ENCODE data around the gene TANC1.

TANC1 gene

DNA sequence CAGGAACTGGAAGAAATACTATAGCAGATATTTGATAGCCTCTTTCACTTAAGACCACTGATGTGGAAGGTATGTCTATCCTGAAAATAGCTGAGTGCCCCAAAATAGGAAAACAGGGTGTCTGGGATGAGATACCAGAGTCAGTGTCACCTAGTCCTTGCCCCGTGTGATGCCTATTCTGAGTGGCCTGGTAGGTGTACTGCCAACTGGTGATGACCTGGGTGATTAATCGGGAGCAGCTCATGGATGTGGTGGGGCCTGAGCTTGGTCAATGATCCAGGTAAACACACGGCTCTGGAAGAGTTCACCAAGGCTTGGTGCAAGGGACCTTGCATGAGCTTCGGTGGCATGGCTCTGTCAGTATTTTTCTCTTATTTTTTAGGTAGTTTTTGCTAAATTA, 95.2 kb downstream of the TANC1 start:
- no peak for DNase-seq (ENCODE audit: low read depth)

DNA sequence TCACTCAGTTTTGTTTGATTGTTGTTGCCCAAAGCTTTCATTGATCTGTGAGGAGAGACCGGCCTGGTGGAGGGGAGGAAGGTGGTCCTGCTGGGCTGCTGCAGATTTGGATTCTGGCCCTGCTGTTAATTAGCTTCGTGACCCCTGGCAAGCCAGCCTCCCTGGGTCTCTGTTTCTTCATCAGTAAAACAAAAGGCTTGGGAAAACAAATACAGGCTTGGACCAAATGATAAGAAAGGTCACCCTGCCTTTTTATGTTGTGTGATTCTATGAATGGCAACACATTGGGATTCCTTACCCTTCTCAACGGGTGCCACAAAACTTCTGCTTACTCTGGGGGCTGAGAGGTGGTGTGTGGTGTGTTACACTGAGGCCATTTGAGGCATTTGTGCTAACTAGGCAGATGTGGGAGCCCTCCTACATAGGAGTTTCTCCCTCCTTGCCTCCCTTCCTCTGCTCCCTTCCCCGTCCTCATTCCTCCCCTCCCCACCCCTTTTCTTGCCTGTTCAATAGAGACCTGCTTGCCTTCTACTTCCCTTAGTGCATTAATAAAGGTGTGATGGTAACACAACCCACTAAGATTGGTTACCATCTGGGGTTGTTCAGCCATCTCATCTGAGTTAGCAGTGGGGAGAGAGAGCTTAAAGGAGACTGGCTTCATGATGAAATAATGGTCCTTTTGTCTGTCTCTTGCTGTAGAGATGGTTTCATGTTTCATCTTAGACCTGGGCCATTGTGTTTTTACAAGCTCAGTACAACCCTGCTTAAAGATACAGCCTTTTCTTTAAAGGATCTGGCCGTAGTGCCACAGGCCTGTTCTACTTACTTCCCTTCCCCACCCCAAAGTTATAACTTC, 96.2 kb downstream of the TANC1 start:
- no peak for DNase-seq (ENCODE audit: low read depth)

DNA sequence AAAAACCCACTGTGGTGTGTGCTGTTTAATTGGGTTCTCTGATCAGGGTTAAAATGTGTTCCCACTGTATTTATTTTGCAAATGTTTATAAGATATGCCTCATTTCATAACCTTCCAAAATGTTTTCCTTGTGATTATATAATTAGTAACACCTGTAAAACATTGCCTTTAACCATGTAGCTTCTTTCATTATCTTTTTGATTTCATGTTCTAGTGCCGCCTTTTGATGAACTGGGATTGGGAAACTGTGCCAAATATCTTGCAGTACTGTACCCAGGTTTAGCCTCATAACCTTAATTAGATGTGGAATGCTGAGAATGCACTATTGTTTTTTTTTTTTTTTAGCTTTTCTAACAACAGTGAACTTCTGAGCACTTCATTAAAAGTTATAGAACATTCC, 96.9 kb downstream of the TANC1 start:
- DNase-seq (ENCODE audit: low read depth) = no peak

DNA sequence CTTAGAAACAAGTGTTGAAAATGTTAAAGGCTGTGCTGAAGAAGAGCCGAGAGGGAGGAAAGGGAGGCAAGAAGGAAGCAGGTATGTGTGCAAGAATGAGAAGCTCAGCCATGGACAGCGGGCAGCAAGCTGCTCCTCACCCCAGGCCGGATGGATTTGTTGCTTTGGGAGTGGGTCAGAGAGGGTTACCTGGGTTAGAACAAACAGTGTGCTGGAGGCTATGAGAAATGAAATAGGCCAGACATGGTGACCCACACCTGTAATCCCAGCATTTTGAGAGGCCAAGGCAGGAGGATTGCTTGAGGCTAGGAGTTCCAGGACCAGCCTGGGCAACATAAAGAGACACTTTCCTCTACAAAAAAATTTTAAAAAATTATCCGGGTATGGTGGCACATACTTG, 97.5 kb downstream of the TANC1 start:
- DNase-seq (ENCODE audit: low read depth) = no peak

DNA sequence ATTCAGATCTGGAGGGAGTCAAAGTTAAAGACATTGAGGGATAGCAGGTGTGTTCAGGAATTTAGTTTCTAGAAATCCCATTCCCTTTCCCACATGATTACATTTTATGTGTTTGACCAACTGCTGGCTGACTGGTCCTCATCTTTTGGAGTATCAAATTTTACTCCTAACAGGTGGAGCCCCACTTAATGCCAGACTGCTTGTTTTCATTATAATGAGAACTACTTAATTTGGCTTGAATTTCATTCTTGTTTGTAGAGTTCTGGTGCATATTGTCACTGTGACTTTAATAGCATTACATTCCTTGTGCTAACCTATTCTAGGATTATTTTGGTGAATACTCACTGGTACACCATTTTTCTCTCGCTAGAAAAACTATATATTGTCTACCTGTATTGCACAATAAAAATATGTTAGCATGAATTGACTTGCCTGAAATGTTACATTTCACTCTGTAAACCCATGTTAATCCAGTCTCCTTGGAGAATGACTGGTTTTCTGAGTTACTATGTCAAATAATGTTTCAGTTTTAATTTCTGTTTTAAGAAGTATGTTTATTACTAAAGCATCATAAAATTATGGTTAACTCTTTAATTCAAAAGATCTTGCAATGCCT, 98.2 kb downstream of the TANC1 start:
- DNase-seq (ENCODE audit: low read depth) = no peak

DNA sequence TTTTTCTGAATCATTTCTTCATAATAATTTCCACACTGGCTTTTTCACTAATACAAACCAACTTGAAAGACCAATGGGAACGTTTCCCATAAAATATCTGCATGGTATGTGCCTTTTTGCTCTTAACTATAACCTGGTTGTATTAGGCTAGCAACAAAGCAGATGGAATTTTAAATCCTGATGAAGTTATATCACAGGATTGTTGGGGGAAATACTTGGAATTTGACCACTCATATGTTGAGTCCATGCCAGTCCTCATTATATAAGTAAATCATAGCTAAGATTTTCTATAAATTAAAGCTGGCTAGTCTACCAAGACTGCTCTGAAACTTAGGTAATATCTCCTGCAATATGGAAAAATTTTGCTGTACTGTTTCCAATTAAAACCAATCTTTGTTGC, 99.5 kb downstream of the TANC1 start:
- no peak for DNase-seq (ENCODE audit: low read depth)

DNA sequence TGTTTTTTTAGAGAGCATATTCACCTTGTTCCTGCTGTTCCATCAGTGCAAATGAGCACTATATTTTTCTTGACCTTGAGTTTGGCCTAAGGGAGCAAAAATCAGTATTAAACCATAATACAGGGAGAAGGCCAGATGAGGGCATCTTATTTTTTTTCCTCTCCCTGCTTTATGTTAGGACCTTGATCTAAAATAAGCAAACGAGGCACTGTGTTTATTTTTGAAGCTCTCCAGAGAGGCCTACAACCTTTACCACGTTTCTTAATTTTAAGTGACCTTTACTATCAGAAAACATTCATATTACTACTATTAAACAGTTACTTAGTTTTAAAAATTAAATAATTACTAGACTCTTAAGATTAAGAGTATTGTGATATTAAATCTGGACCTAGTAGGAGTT, 100.8 kb downstream of the TANC1 start:
- no peak for DNase-seq (ENCODE audit: low read depth)

DNA sequence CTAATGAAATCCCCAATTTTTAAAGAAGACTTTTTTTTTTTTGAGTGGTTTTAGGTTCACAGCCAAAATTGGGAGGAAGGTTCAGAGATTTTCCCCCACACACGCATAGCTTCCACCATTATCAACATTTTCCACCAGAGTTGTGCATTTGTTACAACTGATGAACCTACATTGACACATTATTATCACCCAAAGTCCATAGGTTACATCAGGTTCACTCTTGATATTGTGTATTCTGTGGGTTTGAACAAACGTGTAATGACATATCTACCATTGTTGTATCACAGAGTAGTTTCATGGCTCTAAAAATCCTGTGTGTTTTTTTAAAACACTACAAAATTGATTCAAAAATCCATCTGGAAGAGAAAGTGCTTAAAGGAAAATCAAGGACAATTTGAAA, 101.8 kb downstream of the TANC1 start:
- no peak for DNase-seq (ENCODE audit: low read depth)

DNA sequence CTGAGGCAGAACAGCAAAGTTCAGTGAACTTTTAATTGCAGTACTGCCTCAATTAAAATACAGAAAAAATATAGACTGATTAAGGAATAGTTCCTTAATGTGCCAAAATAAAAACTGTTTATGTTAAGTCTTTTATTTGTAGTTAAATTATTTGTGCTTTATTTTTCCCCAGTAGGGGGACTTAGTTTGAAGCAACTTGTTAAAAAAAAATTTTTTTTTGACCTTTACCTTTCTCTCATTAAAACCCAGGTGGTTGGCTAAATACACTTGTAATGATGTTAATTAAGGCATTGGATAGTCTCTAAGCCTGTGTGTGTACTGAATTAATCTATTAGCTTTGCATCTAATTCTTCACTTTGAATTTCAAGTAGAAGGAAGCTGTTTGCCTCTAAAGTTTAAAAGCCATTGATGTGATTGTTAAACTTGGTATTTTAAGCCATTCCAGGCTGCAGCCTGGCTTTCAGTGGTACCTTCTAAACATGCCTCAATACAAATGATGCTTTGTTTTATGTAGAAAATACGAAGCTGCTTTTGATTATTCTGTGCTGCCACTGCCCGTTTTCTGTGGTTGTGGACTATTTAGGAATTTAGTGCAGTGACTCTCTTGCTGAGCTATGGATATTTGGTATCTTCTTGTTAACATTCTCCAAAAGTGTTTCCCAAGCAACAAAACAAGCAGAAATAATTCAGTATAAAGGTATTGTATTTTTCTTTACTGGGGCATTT, 102.9 kb downstream of the TANC1 start:
- no peak for DNase-seq (ENCODE audit: low read depth)

DNA sequence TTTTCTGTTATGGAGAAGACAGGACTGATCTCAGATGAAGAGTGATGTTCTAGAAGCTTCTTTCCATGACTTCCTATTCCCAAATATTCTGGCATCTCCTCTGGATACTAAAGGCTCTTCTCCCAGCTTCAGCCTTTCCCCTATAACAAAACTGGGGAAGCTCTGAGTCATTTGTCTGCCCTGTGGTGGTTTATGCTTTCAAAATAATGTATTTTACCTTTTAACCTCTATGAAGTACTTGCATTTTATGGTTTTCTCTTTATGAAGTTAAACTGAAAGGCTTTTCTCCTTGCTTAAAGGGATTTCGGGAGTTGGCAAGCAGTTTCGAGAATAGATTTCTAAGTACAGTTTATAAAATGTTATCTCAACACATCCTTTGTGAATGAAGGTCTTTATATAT, 104.4 kb downstream of the TANC1 start:
- DNase-seq (ENCODE audit: low read depth) = no peak

DNA sequence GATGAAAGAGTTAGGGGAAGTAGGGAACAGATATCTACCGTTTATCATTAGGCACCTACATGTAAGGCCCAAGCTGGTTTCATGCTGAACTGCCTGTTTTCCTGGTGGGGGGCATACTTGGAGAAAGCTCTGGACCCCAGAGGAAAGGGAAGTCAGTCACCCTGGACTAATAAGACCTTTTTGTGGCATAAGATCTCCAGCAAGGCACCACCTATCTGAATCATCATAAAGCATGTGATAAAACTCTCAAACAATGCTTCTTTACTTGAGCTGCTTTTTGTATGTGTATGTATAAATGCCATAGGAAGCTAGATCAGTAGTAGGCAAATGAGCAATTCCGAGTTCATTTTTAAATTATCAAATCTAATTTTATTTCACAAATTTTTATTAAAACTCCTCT, 104.8 kb downstream of the TANC1 start:
- no peak for DNase-seq (ENCODE audit: low read depth)

DNA sequence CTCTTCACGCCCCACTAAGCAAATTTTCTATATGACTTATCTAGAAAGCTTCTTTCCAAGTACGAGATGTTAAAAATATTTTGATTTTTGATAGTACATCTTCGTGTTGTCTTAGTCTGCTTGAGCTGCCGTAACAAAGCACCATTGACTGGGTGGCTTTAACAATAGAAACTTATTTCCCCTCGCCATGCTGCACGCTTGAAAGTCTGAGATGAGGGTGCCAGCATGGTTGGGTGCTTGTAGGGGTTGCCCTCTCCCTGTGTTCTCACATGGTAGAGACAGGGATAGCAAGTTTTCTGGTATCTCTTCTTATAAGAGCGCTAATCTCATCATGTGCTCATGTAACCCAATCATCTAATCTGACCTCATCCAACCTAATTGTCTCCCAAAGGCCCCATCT, 106.2 kb downstream of the TANC1 start:
- no peak for DNase-seq (ENCODE audit: low read depth)

DNA sequence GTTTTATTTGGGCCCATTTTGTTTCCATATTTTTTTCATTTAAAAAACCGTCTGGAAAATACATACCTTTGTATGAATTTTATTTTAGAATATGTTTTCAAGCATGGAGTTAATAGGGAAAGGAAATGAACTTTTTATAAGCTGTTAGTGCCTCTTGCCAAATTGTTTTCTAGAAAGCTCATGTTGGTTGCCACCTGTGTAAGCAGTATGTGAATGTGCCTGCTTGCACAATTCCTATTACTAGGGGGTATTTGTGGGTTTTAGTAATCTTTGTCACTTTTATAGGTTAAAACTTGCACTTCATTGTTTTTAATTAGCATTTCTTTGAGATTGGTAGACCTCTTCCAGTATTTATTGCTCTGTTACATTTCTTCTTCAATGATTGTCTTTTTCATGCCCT, 107.3 kb downstream of the TANC1 start:
- DNase-seq (ENCODE audit: low read depth) = no peak

DNA sequence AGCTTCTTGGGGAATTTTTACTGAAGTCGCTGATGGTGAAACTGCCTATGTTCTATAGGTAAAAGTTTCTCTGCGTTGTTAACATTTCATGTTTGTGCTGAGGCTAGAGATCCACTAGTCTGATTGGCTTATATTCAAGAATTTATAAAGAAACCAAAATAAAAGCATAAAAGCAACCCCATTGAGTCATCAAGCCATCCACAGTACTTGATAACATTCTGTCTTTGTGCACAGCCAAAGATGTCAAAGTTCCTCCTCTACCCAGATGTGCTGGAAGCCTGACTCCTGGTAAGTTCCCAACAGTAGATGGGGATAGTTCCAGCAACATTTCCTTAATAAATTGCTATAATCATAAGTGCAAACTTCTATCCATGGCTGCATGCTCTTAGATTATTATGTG, 107.8 kb downstream of the TANC1 start:
- DNase-seq (ENCODE audit: low read depth) = no peak

DNA sequence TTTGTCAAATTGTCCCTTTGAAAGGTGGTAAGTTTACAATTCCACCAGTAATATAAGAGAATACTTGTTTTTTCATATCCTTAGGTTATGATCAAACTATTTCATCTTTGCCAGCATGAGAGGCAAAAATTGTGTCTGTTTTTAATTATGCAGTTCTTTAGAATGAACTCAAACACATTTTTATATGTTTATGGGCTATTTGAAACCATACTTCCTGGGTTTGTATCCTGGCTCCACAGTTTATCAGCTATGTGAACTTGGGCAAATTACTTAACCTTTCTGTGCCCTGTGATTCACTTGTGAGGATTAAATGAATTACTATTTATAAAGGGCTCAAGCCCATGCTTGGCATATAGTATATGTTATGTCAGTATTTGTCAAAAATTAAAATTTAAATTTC, 109.4 kb downstream of the TANC1 start:
- DNase-seq (ENCODE audit: low read depth) = no peak

DNA sequence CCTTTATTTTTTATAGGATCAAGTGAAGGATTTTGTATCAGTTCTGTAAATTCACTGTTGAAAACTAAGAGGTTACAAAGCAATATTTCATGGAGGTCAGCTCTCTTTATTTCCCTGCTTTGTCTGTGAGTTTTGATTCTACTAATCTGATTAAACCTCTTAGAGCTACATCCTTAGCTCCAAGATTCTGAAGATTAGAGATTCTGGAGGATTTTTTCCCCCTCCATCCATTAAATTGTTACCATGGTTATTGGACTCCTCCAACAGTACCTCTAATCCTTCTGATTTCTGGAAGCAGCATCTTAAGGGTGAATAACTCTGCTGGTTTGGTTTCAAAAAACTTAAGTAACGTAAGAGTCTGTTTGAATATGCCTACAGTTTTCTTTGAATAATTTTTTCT, 110.0 kb downstream of the TANC1 start:
- no peak for DNase-seq (ENCODE audit: low read depth)

DNA sequence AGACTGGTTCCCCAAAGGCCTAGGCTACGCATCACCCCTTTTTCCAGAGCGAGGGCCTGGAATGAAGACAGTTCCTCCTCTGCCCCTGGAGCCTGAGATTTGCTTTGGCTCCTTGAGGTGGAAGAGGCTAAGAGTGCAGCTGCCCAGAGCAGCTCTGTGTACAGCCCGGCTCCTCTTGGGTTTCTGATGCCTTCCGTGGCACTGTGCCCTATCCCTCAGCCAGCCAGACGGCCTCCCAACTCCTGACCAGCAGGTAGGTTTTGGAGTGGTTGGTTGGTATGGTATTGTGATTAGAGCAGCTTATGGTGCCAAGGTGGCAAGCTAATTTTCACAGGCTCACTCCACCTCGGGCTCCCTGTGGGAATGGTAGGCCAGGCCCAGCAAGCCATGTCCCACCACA, 112.2 kb downstream of the TANC1 start:
- no peak for DNase-seq (ENCODE audit: low read depth)

DNA sequence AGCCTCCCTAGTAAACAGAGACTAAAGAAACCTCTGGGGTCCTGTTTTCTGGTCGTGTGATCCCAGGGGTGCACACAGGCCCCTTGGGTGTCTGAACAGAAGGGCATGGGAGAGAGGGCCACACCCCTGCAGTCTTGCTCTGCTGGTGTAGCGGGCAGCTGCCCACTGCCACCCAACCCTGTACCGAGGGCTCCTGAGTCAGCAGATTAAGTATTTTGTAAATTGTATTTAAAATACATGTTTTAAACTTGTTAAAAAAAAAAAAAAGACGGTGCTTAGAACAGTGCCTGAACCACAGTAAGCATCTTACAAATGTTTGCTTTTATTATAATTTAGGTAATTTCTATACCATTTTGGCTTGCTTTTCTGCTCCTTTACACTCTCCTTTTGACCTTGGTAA, 113.7 kb downstream of the TANC1 start:
- no peak for DNase-seq (ENCODE audit: low read depth)

DNA sequence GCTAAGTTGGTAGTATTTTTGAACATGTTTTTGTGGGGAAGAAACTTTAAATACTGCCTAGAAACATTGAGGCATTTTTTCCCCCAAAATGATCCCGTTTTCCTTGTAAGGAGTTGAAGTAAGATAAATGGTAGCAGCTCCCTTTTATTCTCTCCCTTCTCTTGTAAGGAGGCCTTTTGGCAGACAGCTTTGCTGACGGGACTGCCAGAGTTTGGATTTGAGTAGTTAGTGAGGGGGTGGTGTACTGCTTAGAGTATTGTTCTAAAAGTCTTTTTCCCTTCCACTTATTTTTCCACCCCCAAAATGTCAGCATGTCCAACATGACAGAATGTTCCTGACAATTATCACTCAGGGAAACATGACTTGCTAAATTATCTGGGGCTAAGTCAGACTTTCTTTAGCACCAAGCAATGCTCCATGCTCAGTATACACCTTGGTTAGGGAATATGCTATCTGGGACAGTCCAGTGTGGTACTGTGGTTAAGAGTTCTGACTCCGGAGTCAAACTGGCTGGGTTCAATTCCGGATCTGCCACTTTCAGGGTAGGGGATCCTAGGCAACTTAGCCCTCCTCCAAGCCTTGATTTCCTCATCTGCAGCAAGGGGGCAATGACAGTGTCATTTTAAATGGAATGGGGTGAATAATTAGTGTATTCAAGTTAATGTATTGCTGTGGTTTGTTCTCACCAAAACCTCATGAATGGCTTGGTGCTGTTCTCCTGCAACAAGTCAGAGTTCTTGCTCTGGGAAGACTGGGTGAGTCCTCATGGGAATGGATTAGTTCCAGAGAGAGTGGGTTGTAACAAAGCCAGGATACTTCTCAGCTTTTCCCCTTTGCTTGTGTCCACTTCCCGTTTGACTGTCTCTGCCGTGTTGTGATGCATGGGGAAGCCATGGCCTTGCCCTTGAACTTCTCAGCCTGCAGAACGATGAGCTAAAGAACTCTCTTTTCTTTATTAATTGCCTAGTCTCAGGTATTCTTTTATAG, 116.2 kb downstream of the TANC1 start:
- no peak for DNase-seq (ENCODE audit: low read depth)

DNA sequence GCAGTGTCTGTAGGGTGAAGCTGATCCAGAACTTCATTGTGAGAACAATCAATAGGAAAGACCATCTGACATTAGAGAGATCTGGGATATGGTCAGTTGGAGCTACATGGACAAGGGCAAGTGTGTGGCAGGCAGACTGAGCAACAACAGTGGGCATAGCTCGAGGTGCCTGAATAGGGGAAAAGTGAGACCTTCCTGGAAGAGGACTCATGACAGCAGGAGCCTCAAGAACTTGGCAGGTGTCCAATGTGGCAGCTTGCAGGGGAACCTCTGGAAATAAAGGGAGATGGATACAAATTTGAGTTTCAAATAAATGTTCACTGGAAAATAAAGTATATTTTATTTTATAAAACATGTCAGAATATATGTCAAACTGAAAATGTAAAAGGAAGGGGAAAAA, 117.9 kb downstream of the TANC1 start:
- no peak for DNase-seq (ENCODE audit: low read depth)

DNA sequence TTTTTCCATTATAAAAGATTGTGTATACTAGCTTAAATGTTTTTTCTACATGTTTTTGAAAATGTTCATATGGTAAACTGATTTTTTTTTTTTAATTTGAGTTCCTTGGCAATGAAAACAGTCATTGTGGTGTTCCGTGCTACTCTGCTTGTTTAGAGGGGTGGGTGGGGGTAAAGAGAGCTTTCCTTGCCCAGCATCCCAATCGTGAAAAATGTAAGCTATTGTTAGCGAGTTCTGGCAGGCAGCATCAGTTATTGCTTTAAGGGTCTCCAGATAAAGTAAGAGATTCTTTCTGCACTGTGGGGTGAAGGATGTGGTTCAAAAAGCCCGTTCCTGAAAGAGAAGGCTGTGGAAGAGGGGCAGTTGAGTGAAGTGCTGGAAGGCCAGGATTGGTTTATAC, 118.4 kb downstream of the TANC1 start:
- no peak for DNase-seq (ENCODE audit: low read depth)

DNA sequence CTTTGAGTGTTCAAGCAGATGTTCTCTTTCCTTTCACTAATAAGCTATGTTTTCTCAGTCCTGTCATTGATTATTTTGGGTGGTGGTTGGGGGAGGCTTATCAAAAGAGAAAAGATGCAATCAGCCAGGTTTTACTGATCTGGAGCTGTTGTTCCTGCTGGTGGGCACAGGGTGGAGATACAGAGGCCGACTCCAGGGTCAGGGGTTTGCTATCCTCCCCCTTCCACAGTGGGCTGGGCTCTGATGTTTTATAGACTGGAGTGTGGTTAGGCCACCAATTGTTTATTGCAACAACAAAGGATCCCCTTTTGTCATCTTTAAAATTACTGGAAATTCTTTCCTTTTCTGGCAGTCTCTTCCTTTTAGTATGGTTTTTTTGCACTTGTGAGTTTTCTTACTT, 120.5 kb downstream of the TANC1 start:
- no peak for DNase-seq (ENCODE audit: low read depth)

All from stimulated activated CD8-positive, alpha-beta memory T cell treated with anti-CD3 and anti-CD28 coated beads, Interleukin-4, amount 100 ng/mL, for 24 hours (primary cell).